K562 (cell line): ENCODE data around the gene CRIM1. TPM values are rescaled to one million over a fixed set of nuclear protein-coding genes. Genes with fewer than 3 reads are reported as not detected.
A peak's percentile ranks its signal among the peaks of the same experiment; 100 is the strongest.

Source experiments
- ATAC-seq: fragments of 200-7000 bp; cut with Tn5 transposase; 3 replicates; pipeline ENCODE4 v1.9.1; 2020; ENCODE audit warnings: moderate library complexity
- BruUV-seq: library from RNA; stranded (reverse); fragments of 400-500 nt; replicated peaks from 2 replicates; lab custom pipeline; 2021; lab: Mats Ljungman, UMichigan
- CTCF ChIA-PET: fragments of 300-600 bp; formaldehyde crosslinking; extraction: SDS; loops from one replicate; lab custom pipeline; 2021; ENCODE audit warnings: low intra/inter-chr PET ratio; lab: Yijun Ruan, JAX
- POLR2A ChIA-PET: fragments of 300-600, 350-650 bp; sonication (Branson Sonifier 250); formaldehyde crosslinking; extraction: SDS; loops from one replicate; lab custom pipeline; 2021; ENCODE audit warnings: antibody characterized with exemption, inconsistent platforms; lab: Yijun Ruan, JAX
- DNase-seq, 4 experiments: peaks; one replicate each; pipeline versions ENCODE4 v3.0.0 to v3.0.0-alpha.2; 2011 to 2018; ENCODE audit warnings: low spot score in 3 of 4, mixed read lengths in 3 of 4; ENCODE audit errors: extremely low read depth in 1 of 4
- FAIRE-seq: peaks from 2 replicates; lab custom pipeline; 2011; peaks lifted over from hg19 to GRCh38; lab: Jason Lieb, UNC
- H2AFZ ChIP-seq: 2 replicates; pipeline ENCODE4 v1.6.0; 2011; ENCODE audit warnings: low read depth, low read length, control low read depth, inconsistent platforms
- H3K27ac ChIP-seq: fragments of 200-600 bp; 3 replicates; pipeline ENCODE4 v1.8.0; 2011; ENCODE audit warnings: low read depth, mild to moderate bottlenecking, control low read depth, inconsistent platforms, low read length, moderate library complexity, mixed read lengths; ENCODE audit errors: extremely low read depth
- H3K27me3 ChIP-seq, 2 experiments: fragments of 300-600 bp in 1 of 2; 2 replicates in 1 of 2; 3 replicates in 1 of 2; pipeline versions ENCODE4 v1.6.0 to v1.8.0; 2011; ENCODE audit warnings: inconsistent platforms in 2 of 2, low read length in 2 of 2, mild to moderate bottlenecking in 1 of 2, mixed read lengths in 1 of 2, moderate library complexity in 1 of 2; ENCODE audit not compliant: control insufficient read depth in 2 of 2, insufficient read depth in 2 of 2
- H3K36me3 ChIP-seq: fragments of 300-600 bp; 3 replicates; pipeline ENCODE4 v1.8.0; 2011; ENCODE audit warnings: mild to moderate bottlenecking, low read length, inconsistent platforms; ENCODE audit not compliant: control insufficient read depth, insufficient read depth
- H3K4me1 ChIP-seq, 2 experiments: fragments of 200-600 bp in 1 of 2; replicated peaks in 1 of 2; 2 replicates in 1 of 2; 3 replicates in 1 of 2; pipeline versions ENCODE4 v1.5.1 to v1.8.0; 2011; ENCODE audit warnings: inconsistent platforms in 2 of 2, low read length in 2 of 2, mild to moderate bottlenecking in 1 of 2, mixed read lengths in 1 of 2, moderate library complexity in 1 of 2; ENCODE audit not compliant: control insufficient read depth in 2 of 2, insufficient read depth in 2 of 2
- H3K4me2 ChIP-seq: 2 replicates; pipeline ENCODE4 v1.6.1; 2011; ENCODE audit warnings: low read length, control low read depth, inconsistent platforms, mixed read lengths; ENCODE audit not compliant: insufficient read depth
- H3K4me3 ChIP-seq: fragments of 200-600 bp; sonication (generic), shearing (Covaris generic); 2 replicates; pipeline ENCODE4 v1.5.1; 2016; ENCODE audit warnings: control low read depth, inconsistent platforms
- H3K79me2 ChIP-seq: fragments of 200-600 bp; 3 replicates; pipeline ENCODE4 v1.8.0; 2011; ENCODE audit warnings: low read length, inconsistent platforms; ENCODE audit not compliant: control insufficient read depth, insufficient read depth
- H3K9ac ChIP-seq, 2 experiments: 2 replicates each; pipeline versions ENCODE4 v1.6.0 to v1.6.1; 2011; ENCODE audit warnings: low read depth in 2 of 2, low read length in 2 of 2, control low read depth in 1 of 2, inconsistent platforms in 1 of 2, mild to moderate bottlenecking in 1 of 2, mixed read lengths in 1 of 2; ENCODE audit not compliant: insufficient read depth in 1 of 2
- H3K9me1 ChIP-seq: one replicate; pipeline ENCODE4 v1.6.0; 2011; ENCODE audit warnings: inconsistent platforms, mild to moderate bottlenecking, low read length, moderate library complexity; ENCODE audit not compliant: control insufficient read depth, insufficient read depth
- H3K9me3 ChIP-seq: replicated peaks from 2 replicates; pipeline ENCODE4 v1.5.1; 2011; ENCODE audit warnings: low read depth, low read length, inconsistent platforms; ENCODE audit not compliant: control insufficient read depth, insufficient read depth
- H4K20me1 ChIP-seq: replicated peaks from 2 replicates; pipeline ENCODE4 v1.6.1; 2011; ENCODE audit warnings: low read length, inconsistent platforms, mixed read lengths; ENCODE audit not compliant: control insufficient read depth, insufficient read depth
- BCLAF1 ChIP-seq, 2 experiments: fragments of 450-650 bp in 1 of 2; IDR thresholded peaks; 2 replicates each; pipeline ENCODE4 v1.6.1; 2011 to 2017; ENCODE audit warnings: low read depth in 2 of 2, antibody characterized with exemption in 1 of 2, borderline replicate concordance in 1 of 2, low read length in 1 of 2, mild to moderate bottlenecking in 1 of 2, mixed read lengths in 1 of 2; ENCODE audit not compliant: control insufficient read depth in 1 of 2
- CEBPG ChIP-seq, 3 experiments: fragments of 200-800 bp in 1 of 3; sonication (Bioruptor generic) in 1 of 3; sonication (generic) in 1 of 3; formaldehyde crosslinking in 1 of 3; IDR thresholded peaks in 2 of 3; conservative IDR thresholded peaks in 1 of 3; 2 replicates each; pipeline versions ENCODE4 v1.6.1 to v1.8.0; 2016 to 2022; ENCODE audit warnings: missing compliant biosample characterization in 2 of 3, missing genetic modification characterization in 2 of 3, mild to moderate bottlenecking in 1 of 3, missing genetic modification reagents in 1 of 3
- HNRNPK ChIP-seq: fragments of 200-400 bp; formaldehyde crosslinking; IDR thresholded peaks from one replicate; pipeline ENCODE4 v1.6.1; 2018; ENCODE audit warnings: mild to moderate bottlenecking, low read depth, low read length; ENCODE audit not compliant: poor library complexity, severe bottlenecking
- PCBP2 ChIP-seq: fragments of 200-400 bp; formaldehyde crosslinking; IDR thresholded peaks from 2 replicates; pipeline ENCODE4 v1.6.1; 2018; ENCODE audit warnings: low read length, low read depth, mild to moderate bottlenecking, moderate library complexity; ENCODE audit not compliant: poor library complexity, severe bottlenecking
- WGBS: fragments of 100-300 bp; shearing (Covaris generic); methylation state at CpG from one replicate; pipeline ENCODE4 v1.1.6; 2016; ENCODE audit warnings: low coverage, mixed read lengths; ENCODE audit not compliant: insufficient coverage; ENCODE audit errors: missing lambda C conversion rate; 5-methylcytosine and 5-hydroxymethylcytosine counted together
- in situ Hi-C: fragments of 300-500 bp; cut with MboI; formaldehyde crosslinking; loops from 4 replicates; pipeline ENCODE4 v1.15.0; 2018; ENCODE audit warnings: inconsistent platforms, mixed read lengths
- intact Hi-C: fragments of 100-400 bp; cut with micrococcal nuclease; formaldehyde crosslinking; loops from 2 replicates; pipeline ENCODE4 v1.14.2; 2022
- polyA plus RNA-seq, 8 experiments: library from polyadenylated mRNA; depleted of rRNA in 4 of 8; stranded (reverse) in 5 of 8; unstranded in 3 of 8; fragments of >200 nt; fragmentation: Nextera tagmentation in 2 of 8; fragmentation: Illumina TruSeq in 1 of 8; extraction: Ambion mirVana in 2 of 8; extraction: Trizol in 1 of 8; gene quantifications; 2 replicates each; pipeline versions ENCODE4 v1.2.1 to v1.2.3, GENCODE V29; 2011 to 2014; ENCODE audit warnings: inconsistent platforms in 1 of 8, missing spikeins in 1 of 8
- total RNA-seq, 7 experiments: library from RNA; depleted of rRNA in 6 of 7; stranded (reverse); fragments of >200 nt in 6 of 7; fragmentation: Illumina TruSeq in 2 of 7; extraction: Trizol in 2 of 7; gene quantifications; 2 replicates each; pipeline versions ENCODE4 v1.2.1 to v1.2.3, GENCODE V29; 2011 to 2021; ENCODE audit warnings: low replicate concordance in 1 of 7

CRIM1 gene
- total and polyA plus RNA-seq, 9 of the 15 experiments (the other 6 are each of a cell fraction or from before 2014, with no cell fraction given): 0.01 to 0.36 (median 0.06) TPM; not detected in 1

GRCh38 chr2:36535099-36535498 is 179.5 kb downstream of the CRIM1 start:
- no peak overlapping the region for H3K4me3 ChIP-seq
- H3K9me1 ChIP-seq: no peaks in the 10 kb centered on the region
- H3K27ac ChIP-seq: no peak overlapping the region
- CTCF ChIA-PET: no interaction called here
- no peak overlapping the region for H3K9ac ChIP-seq
- no TSS peak for BruUV-seq
- H4K20me1 ChIP-seq: no peaks in the 10 kb centered on the region
- POLR2A ChIA-PET: no interaction called here
- peaks cover 0 to 4% of the 10 kb centered on the region in 2 experiments; a peak in 1 of 5 replicates for H3K27me3 ChIP-seq
- no peaks in the 10 kb centered on the region for H3K9me3 ChIP-seq
- no peak overlapping the region for H2AFZ ChIP-seq
- TF ChIP-seq CEBPG (CRISPR knock-in tag; IDR thresholded peaks at IDR 0.05) (no peak), CEBPG (tag; conservative IDR thresholded peaks at IDR 0.05 in 1 of 2, IDR thresholded peaks at IDR 0.05 in 1 of 2) (no peak), BCLAF1 (IDR thresholded peaks at IDR 0.05; ENCODE audit: borderline replicate concordance in 1 of 2, control insufficient read depth in 1 of 2, low read depth in 2 of 2, low read length in 1 of 2) (no peak), HNRNPK (peak; percentile 68), PCBP2 (peak; percentile 52)
- peaks cover 7 to 30% of the 10 kb centered on the region in 2 experiments; a peak in 4 of 5 replicates for H3K4me1 ChIP-seq
- H3K36me3 ChIP-seq: no peaks in the 10 kb centered on the region
- ATAC-seq (no peak), FAIRE-seq (no peak), DNase-seq (no peak)
- intact Hi-C loops (no loop called here), in situ Hi-C loops (no loop called here)
- no peak overlapping the region for H3K4me2 ChIP-seq
- 2% methylated on average over 2 of the region's 2 CpGs for WGBS
- no peaks in the 10 kb centered on the region for H3K79me2 ChIP-seq
